K562 (cell line): ENCODE measurements around the gene ADM2. TPM values are rescaled to one million over a fixed set of nuclear protein-coding genes. Genes with fewer than 3 reads are reported as not detected.
A peak's percentile ranks its signal among the peaks of the same experiment; 100 is the strongest.

Source experiments
- ATAC-seq: fragments of 200-7000 bp; cut with Tn5 transposase; 3 replicates; pipeline ENCODE4 v1.9.1; 2020; ENCODE audit warnings: moderate library complexity
- BruUV-seq: library from RNA; stranded (reverse); fragments of 400-500 nt; replicated peaks from 2 replicates; lab custom pipeline; 2021; lab: Mats Ljungman, UMichigan
- CTCF ChIA-PET: fragments of 300-600 bp; formaldehyde crosslinking; extraction: SDS; loops from one replicate; lab custom pipeline; 2021; ENCODE audit warnings: low intra/inter-chr PET ratio; lab: Yijun Ruan, JAX
- POLR2A ChIA-PET: fragments of 300-600, 350-650 bp; sonication (Branson Sonifier 250); formaldehyde crosslinking; extraction: SDS; loops from one replicate; lab custom pipeline; 2021; ENCODE audit warnings: antibody characterized with exemption, inconsistent platforms; lab: Yijun Ruan, JAX
- DNase-seq, 4 experiments: peaks; one replicate each; pipeline versions ENCODE4 v3.0.0 to v3.0.0-alpha.2; 2011 to 2018; ENCODE audit warnings: low spot score in 3 of 4, mixed read lengths in 3 of 4; ENCODE audit errors: extremely low read depth in 1 of 4
- FAIRE-seq: peaks from 2 replicates; lab custom pipeline; 2011; peaks lifted over from hg19 to GRCh38; lab: Jason Lieb, UNC
- H2AFZ ChIP-seq: 2 replicates; pipeline ENCODE4 v1.6.0; 2011; ENCODE audit warnings: low read depth, low read length, control low read depth, inconsistent platforms
- H3K27ac ChIP-seq: fragments of 200-600 bp; 3 replicates; pipeline ENCODE4 v1.8.0; 2011; ENCODE audit warnings: low read depth, mild to moderate bottlenecking, control low read depth, inconsistent platforms, low read length, moderate library complexity, mixed read lengths; ENCODE audit errors: extremely low read depth
- H3K27me3 ChIP-seq, 2 experiments: fragments of 300-600 bp in 1 of 2; 2 replicates in 1 of 2; 3 replicates in 1 of 2; pipeline versions ENCODE4 v1.6.0 to v1.8.0; 2011; ENCODE audit warnings: inconsistent platforms in 2 of 2, low read length in 2 of 2, mild to moderate bottlenecking in 1 of 2, mixed read lengths in 1 of 2, moderate library complexity in 1 of 2; ENCODE audit not compliant: control insufficient read depth in 2 of 2, insufficient read depth in 2 of 2
- H3K36me3 ChIP-seq: fragments of 300-600 bp; 3 replicates; pipeline ENCODE4 v1.8.0; 2011; ENCODE audit warnings: mild to moderate bottlenecking, low read length, inconsistent platforms; ENCODE audit not compliant: control insufficient read depth, insufficient read depth
- H3K4me1 ChIP-seq, 2 experiments: fragments of 200-600 bp in 1 of 2; replicated peaks in 1 of 2; 2 replicates in 1 of 2; 3 replicates in 1 of 2; pipeline versions ENCODE4 v1.5.1 to v1.8.0; 2011; ENCODE audit warnings: inconsistent platforms in 2 of 2, low read length in 2 of 2, mild to moderate bottlenecking in 1 of 2, mixed read lengths in 1 of 2, moderate library complexity in 1 of 2; ENCODE audit not compliant: control insufficient read depth in 2 of 2, insufficient read depth in 2 of 2
- H3K4me2 ChIP-seq: 2 replicates; pipeline ENCODE4 v1.6.1; 2011; ENCODE audit warnings: low read length, control low read depth, inconsistent platforms, mixed read lengths; ENCODE audit not compliant: insufficient read depth
- H3K4me3 ChIP-seq: fragments of 200-600 bp; sonication (generic), shearing (Covaris generic); 2 replicates; pipeline ENCODE4 v1.5.1; 2016; ENCODE audit warnings: control low read depth, inconsistent platforms
- H3K79me2 ChIP-seq: fragments of 200-600 bp; 3 replicates; pipeline ENCODE4 v1.8.0; 2011; ENCODE audit warnings: low read length, inconsistent platforms; ENCODE audit not compliant: control insufficient read depth, insufficient read depth
- H3K9ac ChIP-seq, 2 experiments: 2 replicates each; pipeline versions ENCODE4 v1.6.0 to v1.6.1; 2011; ENCODE audit warnings: low read depth in 2 of 2, low read length in 2 of 2, control low read depth in 1 of 2, inconsistent platforms in 1 of 2, mild to moderate bottlenecking in 1 of 2, mixed read lengths in 1 of 2; ENCODE audit not compliant: insufficient read depth in 1 of 2
- H3K9me1 ChIP-seq: one replicate; pipeline ENCODE4 v1.6.0; 2011; ENCODE audit warnings: inconsistent platforms, mild to moderate bottlenecking, low read length, moderate library complexity; ENCODE audit not compliant: control insufficient read depth, insufficient read depth
- H3K9me3 ChIP-seq: replicated peaks from 2 replicates; pipeline ENCODE4 v1.5.1; 2011; ENCODE audit warnings: low read depth, low read length, inconsistent platforms; ENCODE audit not compliant: control insufficient read depth, insufficient read depth
- H4K20me1 ChIP-seq: replicated peaks from 2 replicates; pipeline ENCODE4 v1.6.1; 2011; ENCODE audit warnings: low read length, inconsistent platforms, mixed read lengths; ENCODE audit not compliant: control insufficient read depth, insufficient read depth
- BRD9 ChIP-seq: fragments of 450-650 bp; IDR thresholded peaks from 2 replicates; pipeline ENCODE4 v1.6.1; 2018; ENCODE audit warnings: low read depth; ENCODE audit not compliant: partially characterized antibody
- DMBX1 ChIP-seq: fragments of 250-450 bp; sonication (Bioruptor Pico); IDR thresholded peaks from 2 replicates; pipeline ENCODE4 v1.8.0; 2022; ENCODE audit warnings: inconsistent platforms, mild to moderate bottlenecking, moderate library complexity, borderline replicate concordance
- E2F3 ChIP-seq: fragments of 250-450 bp; sonication (Bioruptor Pico); IDR thresholded peaks from 2 replicates; pipeline ENCODE4 v1.4.0; 2020; ENCODE audit warnings: mild to moderate bottlenecking
- GABPA ChIP-seq: fragments of 200-800 bp; sonication (Bioruptor generic); conservative IDR thresholded peaks from 2 replicates; pipeline ENCODE4 v1.6.1; 2016; ENCODE audit warnings: low read depth, missing genetic modification characterization, missing compliant biosample characterization
- HNRNPUL1 ChIP-seq: fragments of 200-400 bp; formaldehyde crosslinking; IDR thresholded peaks from 2 replicates; pipeline ENCODE4 v1.6.1; 2017; ENCODE audit warnings: low read length
- JUN ChIP-seq, 2 experiments: sonication (generic) in 1 of 2; formaldehyde crosslinking in 1 of 2; IDR thresholded peaks; 2 replicates each; pipeline versions ENCODE4 v1.6.1 to v1.8.0; 2012 to 2022; ENCODE audit warnings: borderline replicate concordance in 2 of 2, mild to moderate bottlenecking in 2 of 2, improper control_type of control experiment in 1 of 2, low read depth in 1 of 2, low read length in 1 of 2, missing genetic modification reagents in 1 of 2
- LCOR ChIP-seq: sonication (generic); formaldehyde crosslinking; IDR thresholded peaks from 2 replicates; pipeline ENCODE4 v1.8.0; 2022; ENCODE audit warnings: mild to moderate bottlenecking, missing genetic modification reagents
- MAFG ChIP-seq: fragments of 450-650 bp; conservative IDR thresholded peaks from 2 replicates; pipeline ENCODE4 v1.6.1; 2016; ENCODE audit warnings: missing genetic modification characterization, missing compliant biosample characterization
- MEIS2 ChIP-seq: fragments of 450-650 bp; IDR thresholded peaks from 2 replicates; pipeline ENCODE4 v1.6.1; 2014; ENCODE audit warnings: mild to moderate bottlenecking; ENCODE audit not compliant: partially characterized antibody
- NELFE ChIP-seq: IDR thresholded peaks from 2 replicates; pipeline ENCODE4 v1.6.1; 2011; ENCODE audit warnings: mild to moderate bottlenecking; ENCODE audit not compliant: insufficient read depth, insufficient read length
- NRF1 ChIP-seq, 2 experiments: fragments of 450-650 bp; IDR thresholded peaks in 1 of 2; conservative IDR thresholded peaks in 1 of 2; 2 replicates each; pipeline ENCODE4 v1.6.1; 2014; ENCODE audit warnings: mild to moderate bottlenecking in 2 of 2
- PPARD ChIP-seq: fragments of 250-450 bp; sonication (Bioruptor Pico); IDR thresholded peaks from 2 replicates; pipeline ENCODE4 v1.8.0; 2022; ENCODE audit warnings: inconsistent platforms, mild to moderate bottlenecking, moderate library complexity
- U2AF2 ChIP-seq: fragments of 200-400 bp; formaldehyde crosslinking; optimal IDR thresholded peaks from 2 replicates; pipeline ENCODE3; 2017; ENCODE audit warnings: low read depth, mild to moderate bottlenecking, low read length
- YY1 ChIP-seq, 3 experiments: IDR thresholded peaks; 2 replicates each; pipeline ENCODE4 v1.6.1; 2011; ENCODE audit warnings: low read length in 2 of 3, mild to moderate bottlenecking in 2 of 3, moderate library complexity in 2 of 3, borderline replicate concordance in 1 of 3, control low read depth in 1 of 3, low read depth in 1 of 3; ENCODE audit not compliant: insufficient read depth in 3 of 3, insufficient replicate concordance in 2 of 3, control insufficient read depth in 1 of 3, insufficient read length in 1 of 3; ENCODE audit errors: extremely low read depth in 1 of 3
- ZC3H8 ChIP-seq: fragments of 450-650 bp; IDR thresholded peaks from 2 replicates; pipeline ENCODE4 v1.6.1; 2017
- ZNF232 ChIP-seq: sonication (generic); formaldehyde crosslinking; IDR thresholded peaks from 2 replicates; pipeline ENCODE4 v1.8.0; 2022; ENCODE audit warnings: mild to moderate bottlenecking, missing genetic modification reagents
- ZNF316 ChIP-seq: fragments of 450-650 bp; IDR thresholded peaks from 2 replicates; pipeline ENCODE4 v1.6.1; 2016
- ZNF699 ChIP-seq: fragments of 250-450 bp; sonication (Bioruptor Pico); IDR thresholded peaks from 2 replicates; pipeline ENCODE4 v1.8.0; 2021; ENCODE audit warnings: mild to moderate bottlenecking, moderate library complexity; ENCODE audit not compliant: insufficient replicate concordance
- WGBS: fragments of 100-300 bp; shearing (Covaris generic); methylation state at CpG from one replicate; pipeline ENCODE4 v1.1.6; 2016; ENCODE audit warnings: low coverage, mixed read lengths; ENCODE audit not compliant: insufficient coverage; ENCODE audit errors: missing lambda C conversion rate; 5-methylcytosine and 5-hydroxymethylcytosine counted together
- in situ Hi-C: fragments of 300-500 bp; cut with MboI; formaldehyde crosslinking; loops from 4 replicates; pipeline ENCODE4 v1.15.0; 2018; ENCODE audit warnings: inconsistent platforms, mixed read lengths
- intact Hi-C: fragments of 100-400 bp; cut with micrococcal nuclease; formaldehyde crosslinking; loops from 2 replicates; pipeline ENCODE4 v1.14.2; 2022
- polyA plus RNA-seq, 8 experiments: library from polyadenylated mRNA; depleted of rRNA in 4 of 8; stranded (reverse) in 5 of 8; unstranded in 3 of 8; fragments of >200 nt; fragmentation: Nextera tagmentation in 2 of 8; fragmentation: Illumina TruSeq in 1 of 8; extraction: Ambion mirVana in 2 of 8; extraction: Trizol in 1 of 8; gene quantifications; 2 replicates each; pipeline versions ENCODE4 v1.2.1 to v1.2.3, GENCODE V29; 2011 to 2014; ENCODE audit warnings: inconsistent platforms in 1 of 8, missing spikeins in 1 of 8
- total RNA-seq, 7 experiments: library from RNA; depleted of rRNA in 6 of 7; stranded (reverse); fragments of >200 nt in 6 of 7; fragmentation: Illumina TruSeq in 2 of 7; extraction: Trizol in 2 of 7; gene quantifications; 2 replicates each; pipeline versions ENCODE4 v1.2.1 to v1.2.3, GENCODE V29; 2011 to 2021; ENCODE audit warnings: low replicate concordance in 1 of 7

Gene ADM2
- total and polyA plus RNA-seq, 9 of the 15 experiments (the other 6 are each of a cell fraction or from before 2014, with no cell fraction given), result 0.11 to 5.1 (median 0.38) TPM

- Histone ChIP-seq H3K36me3 (no peaks in the 10 kb centered on the region), H4K20me1 (no peaks in the 10 kb centered on the region), H3K9me1 (no peaks in the 10 kb centered on the region), H3K27me3 (no peaks in the 10 kb centered on the region), H3K4me3 (no peak overlapping the region), H2AFZ (0 out of 2 replicates have a peak overlapping the region, but pooled peaks have one; percentile 55), H3K9me3 (no peaks in the 10 kb centered on the region), H3K9ac (peak overlapping the region in 1 of 2 experiments; percentile 52; a peak in 1 of 4 replicates), H3K4me2 (no peak overlapping the region), H3K27ac (no peak overlapping the region), H3K4me1 (peaks cover 4 to 52% of the 10 kb centered on the region in 2 experiments; a peak in 3 of 5 replicates), H3K79me2 (no peaks in the 10 kb centered on the region)
- FAIRE-seq (no peak), ATAC-seq (no peak), DNase-seq (no peak)
- POLR2A ChIA-PET, result interaction anchor here (1.5 kb wide), 1 partner anchor 10 kb away, joined by 6 read pairs; no protein-coding TSS in a partner anchor
- WGBS, result 56% methylated on average over 10 of the region's 23 CpGs
- intact Hi-C loops, result no loop called here
- in situ Hi-C loops, result no loop called here
- no peak for TF ChIP-seq BRD9
- no peak for TF ChIP-seq ZNF232
- no peak for TF ChIP-seq HNRNPUL1
- no peak for TF ChIP-seq ZNF699 (CRISPR knock-in tag)
- TF ChIP-seq GABPA, result no peak
- no peak for TF ChIP-seq JUN (IDR thresholded peaks at IDR 0.05; ENCODE audit: borderline replicate concordance, low read depth, low read length)
- TF ChIP-seq JUN (CRISPR knock-in tag; IDR thresholded peaks at IDR 0.05; ENCODE audit: borderline replicate concordance), result no peak
- TF ChIP-seq MEIS2, result no peak
- TF ChIP-seq ZC3H8, result no peak
- TF ChIP-seq U2AF2, result no peak
- TF ChIP-seq YY1 (IDR thresholded peaks at IDR 0.05; ENCODE audit: borderline replicate concordance in 1 of 3, control insufficient read depth in 1 of 3, extremely low read depth in 1 of 3, insufficient read depth in 3 of 3, insufficient read length in 1 of 3, insufficient replicate concordance in 2 of 3, low read depth in 1 of 3, low read length in 2 of 3), result no peak
- no peak for TF ChIP-seq DMBX1
- TF ChIP-seq NRF1 (conservative IDR thresholded peaks at IDR 0.05 in 1 of 2, IDR thresholded peaks at IDR 0.05 in 1 of 2), result no peak
- no peak for TF ChIP-seq MAFG (tag)
- TF ChIP-seq PPARD (CRISPR knock-in tag), result no peak
- no peak for TF ChIP-seq E2F3 (CRISPR knock-in tag)
- TF ChIP-seq NELFE, result no peak
- no peak for TF ChIP-seq ZNF316
- no peak for TF ChIP-seq LCOR
- CTCF ChIA-PET, result no interaction called here
- BruUV-seq, result no TSS peak
These were observed 6.1 kb downstream of the ADM2 start for GRCh38 chr22:50487290-50488005.
